ENCODE results near the gene PHYH.
"Not testable (repeated sequence)": the region's sequence is repeated elsewhere in the genome, so short reads cannot be mapped to it uniquely, and the experiment has no call there.

The PHYH gene

DNA sequence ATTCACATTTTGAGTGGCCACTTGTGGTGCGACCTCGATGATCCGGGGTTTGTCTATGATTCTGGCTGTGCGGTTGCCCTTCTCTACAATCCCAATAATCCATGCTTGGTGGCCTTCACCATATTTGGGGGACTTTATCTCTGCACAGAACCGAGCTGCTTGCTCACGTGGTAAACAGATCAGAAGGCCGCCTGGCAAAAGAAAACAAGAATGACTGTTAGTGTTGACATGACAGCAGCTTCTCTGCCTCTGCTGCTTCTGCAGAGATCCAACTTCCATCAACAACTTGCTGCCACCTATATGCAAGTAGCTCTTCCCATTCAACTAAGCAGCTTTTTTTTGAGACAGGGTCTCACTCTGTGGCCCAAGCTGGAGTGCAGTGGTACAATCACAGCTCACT lies 19.3 kb upstream of the PHYH start:
- no peak for DNase-seq

DNA sequence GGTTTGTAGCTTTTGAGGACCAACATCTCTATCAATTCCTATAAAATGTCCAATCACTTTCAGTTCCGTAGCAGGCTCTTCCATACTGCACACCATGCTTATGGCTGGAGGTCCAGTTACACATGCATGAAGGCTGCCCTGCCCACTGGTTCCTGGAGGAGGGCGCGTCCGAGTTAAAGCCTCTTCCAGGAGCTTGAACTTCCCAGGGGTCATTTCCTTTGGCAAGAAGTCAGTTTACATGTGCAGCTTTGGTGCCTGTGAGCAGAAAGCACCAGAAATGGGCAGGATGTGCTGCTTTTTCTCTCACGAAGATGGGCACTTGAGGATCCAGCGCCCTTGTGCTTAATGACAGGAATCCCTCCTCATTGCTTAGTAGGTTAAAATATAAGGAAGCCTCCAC lies 17.6 kb upstream of the PHYH start:
- DNase-seq = no peak

DNA sequence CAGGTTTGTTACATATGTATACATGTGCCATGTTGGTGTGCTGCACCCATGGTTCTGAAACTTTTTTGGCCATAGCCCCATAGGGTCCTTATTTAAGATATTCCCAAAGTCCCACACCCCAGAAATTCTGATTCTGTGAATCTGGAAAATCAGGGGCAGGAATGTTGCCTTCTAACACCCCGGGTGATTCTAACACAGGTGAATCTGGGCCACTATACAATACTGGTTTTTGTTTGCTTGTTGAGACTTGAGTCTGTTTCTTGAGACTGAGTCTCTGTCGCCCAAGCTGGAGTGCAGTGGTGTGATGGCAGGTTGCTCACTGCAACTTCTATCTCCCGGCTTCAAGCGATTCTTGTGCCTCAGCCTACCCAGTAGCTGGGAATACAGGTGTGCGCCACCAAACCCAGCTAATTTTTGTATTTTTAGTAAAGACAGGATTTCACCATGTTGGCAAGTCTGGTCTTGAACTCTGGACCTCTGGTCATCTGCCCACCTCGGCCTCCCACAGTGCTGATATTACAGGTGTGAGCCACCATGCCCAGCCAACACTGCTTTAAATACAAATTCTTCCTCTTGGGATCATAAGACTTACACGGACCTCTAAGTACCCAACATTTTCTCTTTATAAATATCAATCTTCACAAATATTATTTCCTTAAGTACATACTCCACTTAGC lies 16.9 kb upstream of the PHYH start:
- DNase-seq = no peak

DNA sequence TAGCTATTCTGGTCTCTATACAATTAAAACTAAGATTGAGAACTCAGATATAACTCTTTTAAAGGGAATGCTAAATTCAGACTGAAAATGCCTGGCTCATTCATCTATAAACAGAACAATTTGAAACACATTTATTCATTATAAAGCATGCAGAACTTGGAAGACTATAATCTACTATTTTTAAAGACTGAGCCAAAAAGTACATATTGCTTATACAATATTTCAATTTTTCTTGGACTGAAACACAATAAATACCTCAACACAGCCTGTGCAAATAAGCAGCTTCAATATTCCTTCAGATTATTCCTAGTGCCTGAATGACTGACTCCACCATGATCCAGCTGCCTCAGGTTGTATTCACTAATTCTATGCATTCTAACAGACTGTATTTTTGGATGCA lies 15.5 kb upstream of the PHYH start:
- no peak for DNase-seq

DNA sequence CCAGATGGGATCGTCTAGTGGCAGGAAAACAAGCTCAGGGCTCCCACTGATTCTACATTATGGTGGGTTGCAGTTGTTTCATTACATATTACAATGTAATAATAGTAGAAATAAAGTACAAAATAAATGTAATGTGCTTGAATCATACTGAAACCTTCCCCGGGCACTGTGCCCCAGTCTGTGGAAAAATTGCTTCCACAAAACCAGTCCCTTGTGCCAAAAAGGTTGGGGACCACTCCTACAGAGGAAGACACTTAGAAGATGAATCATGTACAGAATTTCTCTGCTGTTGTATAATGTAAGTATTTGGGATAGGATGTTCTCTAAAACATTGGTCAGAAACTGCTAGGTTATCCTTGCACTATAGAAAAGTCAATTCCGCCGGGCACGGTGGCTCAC lies 11.3 kb upstream of the PHYH start:
- DNase-seq = no peak

DNA sequence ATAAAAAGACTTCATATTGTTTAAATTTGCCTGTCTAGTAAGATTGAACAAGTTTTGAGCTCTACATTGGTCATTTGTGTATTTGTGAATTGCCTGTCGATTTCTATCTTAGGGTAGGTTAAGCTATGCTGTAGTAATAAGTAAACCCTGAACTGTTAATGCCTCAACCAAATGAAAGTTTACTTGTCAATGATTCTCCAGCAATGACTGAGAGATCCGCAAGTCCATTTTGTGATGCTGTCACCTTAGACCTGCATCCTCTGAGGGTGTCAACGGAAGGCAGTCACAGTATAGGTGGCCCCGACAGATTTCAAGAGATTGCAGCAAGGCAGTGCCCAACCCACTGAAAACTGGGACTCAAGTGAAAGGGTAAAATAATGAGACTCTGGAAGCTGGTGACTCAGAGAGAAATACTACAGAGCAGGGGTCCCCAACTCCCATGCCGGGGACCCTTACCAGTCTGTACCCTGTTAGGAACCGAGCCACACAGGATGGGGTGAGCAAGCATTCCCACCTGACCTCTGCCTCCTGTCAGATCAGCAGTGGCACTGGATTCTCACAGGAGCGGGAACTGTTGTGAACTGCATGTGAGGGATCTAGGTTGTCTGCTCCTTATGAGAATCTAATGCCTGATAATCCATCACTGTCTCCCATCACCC lies 10.8 kb upstream of the PHYH start:
- DNase-seq = no peak

DNA sequence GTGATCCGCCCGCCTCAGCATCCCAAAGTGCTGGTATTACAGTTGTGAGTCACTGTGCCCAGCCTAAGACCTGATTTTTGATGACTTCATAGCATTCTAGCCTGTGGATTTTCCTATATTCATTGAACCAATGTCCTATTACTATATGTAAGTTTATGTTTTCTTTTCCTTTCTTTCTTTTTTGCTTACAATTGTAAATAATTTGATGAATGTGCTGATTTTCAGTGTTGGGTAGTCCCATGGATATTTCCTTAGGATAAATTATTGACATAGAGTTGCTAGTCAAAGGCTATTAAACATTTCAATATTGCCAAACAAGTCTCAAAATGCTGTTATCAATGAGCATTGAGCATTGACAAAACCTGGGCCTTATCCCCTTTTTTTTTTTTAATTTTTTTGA lies 9.9 kb upstream of the PHYH start:
- DNase-seq = no peak

DNA sequence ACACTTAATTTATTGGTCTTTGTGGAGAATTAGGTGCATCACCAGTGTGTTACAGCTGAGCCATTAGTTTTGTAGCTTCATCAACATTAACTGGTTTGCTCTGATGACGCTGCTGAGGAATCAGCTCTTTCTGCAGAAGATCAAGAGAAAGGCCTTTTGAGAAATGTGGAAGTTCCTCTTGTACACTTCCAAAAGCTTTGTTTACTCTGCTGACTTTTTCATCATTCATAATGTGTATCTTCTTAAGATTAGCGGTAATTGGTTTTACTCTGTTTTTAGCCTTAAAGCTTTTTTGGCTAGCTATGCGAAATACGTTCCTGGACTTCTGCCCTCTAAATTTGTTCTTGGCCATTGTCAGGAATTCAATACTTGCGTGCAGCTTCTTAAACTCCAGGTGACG lies 8.2 kb upstream of the PHYH start:
- DNase-seq = no peak

DNA sequence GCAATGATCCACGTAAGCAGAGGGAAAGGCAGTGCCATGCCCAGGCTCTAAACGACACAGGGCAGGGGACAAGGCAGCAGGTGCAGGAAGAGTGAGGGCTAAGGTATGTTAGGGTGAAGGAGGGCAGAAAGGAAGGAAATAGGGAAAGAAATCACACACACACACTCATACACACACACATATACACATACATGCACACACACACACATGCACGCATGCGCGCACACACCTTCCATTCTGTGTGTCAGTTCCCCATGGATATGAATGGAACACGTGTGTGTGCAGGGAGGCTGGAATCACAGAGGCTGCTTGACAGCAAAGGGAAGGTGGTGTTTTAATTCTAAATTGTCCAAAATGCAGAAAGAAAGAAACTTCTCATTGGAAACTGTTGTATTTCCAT lies 6.2 kb upstream of the PHYH start:
- no peak for DNase-seq

DNA sequence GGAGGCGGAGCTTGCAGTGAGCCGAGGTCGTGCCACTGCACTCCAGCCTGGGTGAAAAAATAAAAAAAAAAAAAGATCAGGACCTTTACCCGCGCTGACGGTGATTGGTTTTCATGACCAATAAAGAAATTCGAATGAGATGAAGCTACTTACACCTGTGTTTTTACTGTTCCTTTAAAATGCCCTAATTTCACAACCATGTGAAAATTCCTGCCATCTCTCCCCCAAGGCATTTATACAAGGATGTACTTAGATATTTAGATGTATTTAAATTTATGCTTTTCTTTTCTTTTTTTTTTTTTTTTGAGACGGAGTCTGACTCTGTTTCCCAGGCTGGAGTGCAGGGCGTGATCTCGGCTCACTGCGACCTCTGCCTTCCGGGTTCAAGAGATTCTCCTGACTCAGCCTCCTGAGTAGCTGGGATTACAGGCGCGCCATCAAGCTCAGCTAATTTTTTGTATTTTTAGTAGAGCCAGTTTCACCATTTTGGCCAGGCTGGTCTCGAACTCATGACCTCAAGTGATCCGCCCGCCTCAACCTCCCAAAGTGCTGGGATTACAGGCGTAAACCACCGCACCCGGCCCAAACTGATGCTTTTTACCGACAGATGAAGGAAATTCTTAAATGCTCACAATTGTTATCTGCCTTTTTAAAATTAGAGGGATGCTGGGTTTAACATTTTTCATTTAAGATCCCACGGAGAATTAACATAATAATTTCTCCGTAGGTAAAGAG lies 3.1 kb upstream of the PHYH start:
- no peak for DNase-seq

DNA sequence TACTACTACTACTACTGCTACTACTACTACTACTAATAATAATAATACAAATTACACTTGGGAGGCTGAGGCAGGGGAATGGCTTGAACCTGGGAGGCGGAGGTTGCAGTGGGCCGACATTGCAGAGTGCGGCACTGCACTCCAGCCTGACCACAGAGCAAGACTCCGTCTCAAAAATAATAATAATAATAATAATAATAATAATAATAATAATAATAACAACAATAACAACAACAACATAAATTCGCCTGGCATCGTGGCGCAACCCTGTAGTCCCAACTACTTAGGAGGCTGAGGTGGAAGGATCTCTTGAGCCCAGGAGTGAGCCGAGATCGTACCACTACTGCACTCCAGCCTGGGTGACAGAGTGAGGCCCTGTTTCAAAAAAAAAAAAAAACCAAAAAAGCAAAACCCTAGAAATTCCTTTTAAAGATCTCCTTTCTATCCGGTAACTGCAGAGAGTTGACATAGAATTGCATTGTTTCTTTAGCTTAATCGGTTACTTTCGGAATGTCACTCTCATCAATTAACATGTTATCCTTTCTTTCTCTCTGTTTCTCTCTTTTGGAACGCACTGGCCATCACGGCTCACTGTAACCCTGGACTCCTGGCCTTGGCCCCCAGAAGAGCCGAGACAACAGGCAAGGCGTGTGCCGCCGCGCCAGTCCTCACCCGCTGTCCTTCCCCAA lies 972 bp downstream of the PHYH start:
- no peak for DNase-seq

DNA sequence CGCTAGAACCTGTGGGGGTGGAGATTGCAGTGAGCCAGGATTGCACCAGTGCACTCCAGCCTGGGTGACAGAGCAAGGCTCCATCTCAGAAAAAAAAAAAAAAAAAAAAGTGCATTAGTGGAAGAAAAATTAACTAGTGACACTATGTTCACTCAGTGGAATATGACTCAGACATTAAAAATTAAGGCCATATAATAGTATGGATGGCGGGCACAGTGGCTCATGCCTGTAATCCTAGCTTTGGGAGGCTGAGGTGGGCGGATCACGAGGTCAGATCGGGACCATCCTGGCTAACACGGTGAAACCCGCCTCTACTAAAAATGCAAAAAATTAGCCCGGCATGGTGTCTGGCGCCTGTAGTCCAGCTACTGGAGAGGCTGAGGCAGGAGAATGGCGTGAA lies 3.4 kb downstream of the PHYH start:
- DNase-seq = no peak

DNA sequence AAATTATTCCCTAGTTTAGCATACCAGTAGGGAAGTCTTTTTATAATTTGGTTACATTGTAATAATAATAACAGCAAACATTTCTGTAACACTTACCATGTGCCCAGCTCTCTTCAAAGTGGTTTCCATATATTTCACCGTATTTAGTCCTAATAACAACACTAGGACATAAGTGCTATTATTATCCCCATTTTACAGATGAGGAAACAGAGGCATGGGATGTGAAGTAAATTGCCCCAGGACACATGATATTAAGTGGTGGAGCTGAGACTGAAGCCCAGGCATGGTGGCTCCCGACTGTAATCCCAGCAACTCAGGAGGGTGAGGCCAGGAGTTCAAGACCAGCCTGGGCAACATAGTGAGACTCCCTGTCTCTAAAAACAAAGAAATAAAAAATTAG lies 5.1 kb downstream of the PHYH start:
- DNase-seq = no peak

DNA sequence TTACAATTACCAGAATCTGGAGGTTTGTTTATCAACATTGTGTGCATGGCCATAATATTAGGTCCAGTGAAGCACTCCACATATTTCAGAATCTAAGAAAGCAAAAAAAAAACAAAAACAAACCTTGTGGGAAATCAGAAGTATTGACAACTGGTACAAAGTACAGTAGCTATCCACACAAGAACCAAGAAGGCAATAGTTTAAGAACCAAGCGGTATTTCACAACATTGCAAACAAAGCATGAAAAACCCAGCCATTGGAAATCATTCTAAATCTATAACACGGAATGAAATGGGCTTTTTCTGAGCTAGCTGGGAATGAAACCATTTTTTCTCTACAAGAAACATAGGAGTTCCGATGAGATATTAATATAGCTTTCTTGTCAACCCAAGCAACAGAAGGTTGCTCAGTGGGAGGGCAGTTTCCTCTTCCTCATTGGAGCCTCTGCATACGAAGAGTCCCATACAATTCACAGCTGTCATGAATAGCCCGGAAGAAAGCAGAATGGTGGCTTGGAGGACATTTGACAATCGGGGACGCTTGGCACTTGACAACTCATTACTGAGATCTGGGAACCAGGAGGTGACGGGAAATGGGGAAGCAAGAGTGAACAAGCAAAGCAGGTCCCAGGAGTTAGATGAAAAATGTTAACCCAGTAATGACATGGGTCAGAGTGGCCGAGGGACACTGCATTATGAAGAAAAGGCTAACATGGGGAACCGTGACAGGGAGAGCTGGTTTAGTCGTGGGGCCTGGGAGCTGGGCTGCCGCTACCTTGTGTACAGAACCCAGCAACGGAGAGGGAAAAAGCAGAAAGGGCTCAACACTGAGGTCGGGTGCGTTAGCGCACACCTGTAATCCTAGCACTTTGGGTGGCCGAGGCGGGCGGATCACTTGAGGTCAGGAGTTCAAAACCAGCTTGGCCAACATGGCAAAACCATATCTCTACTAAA lies 7.8 kb downstream of the PHYH start:
- DNase-seq = no peak

DNA sequence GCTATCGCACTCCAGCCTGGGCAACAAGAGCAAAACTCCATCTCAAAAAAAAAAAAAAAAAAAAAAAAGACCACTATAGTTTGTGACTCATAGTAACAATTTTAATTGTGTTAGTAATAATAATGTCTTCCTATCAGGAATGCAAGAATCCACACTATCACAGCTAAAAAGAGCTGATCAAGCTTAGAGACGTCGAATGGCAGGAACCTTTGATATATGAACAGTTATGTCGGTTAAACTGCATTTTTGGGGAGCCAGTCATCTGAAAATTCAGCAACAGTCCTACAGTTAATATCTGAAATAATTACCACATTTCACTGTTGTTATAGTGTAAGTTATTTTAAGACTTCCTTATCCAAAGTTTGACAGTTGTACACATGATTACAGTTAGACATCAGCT lies 8.8 kb downstream of the PHYH start:
- no peak for DNase-seq

DNA sequence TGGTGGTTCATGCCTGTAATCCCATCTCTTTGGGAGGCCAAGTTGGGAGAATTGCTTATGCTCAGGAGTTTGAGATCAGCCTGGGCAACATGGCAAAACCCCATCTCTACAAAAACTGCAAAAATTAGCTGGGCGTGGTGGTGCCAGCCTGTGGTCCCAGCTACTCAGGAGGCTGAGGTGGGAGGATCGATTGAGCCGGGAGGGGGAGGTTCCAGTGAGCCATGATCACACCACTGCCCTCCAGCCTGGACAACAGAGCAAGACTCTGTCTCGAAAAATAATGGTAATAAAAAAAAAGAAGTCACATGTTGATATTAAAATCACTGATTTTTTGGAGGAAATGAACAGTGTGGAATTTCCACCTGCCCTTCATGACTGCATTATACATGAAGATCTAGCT lies 15.8 kb downstream of the PHYH start:
- no peak for DNase-seq

DNA sequence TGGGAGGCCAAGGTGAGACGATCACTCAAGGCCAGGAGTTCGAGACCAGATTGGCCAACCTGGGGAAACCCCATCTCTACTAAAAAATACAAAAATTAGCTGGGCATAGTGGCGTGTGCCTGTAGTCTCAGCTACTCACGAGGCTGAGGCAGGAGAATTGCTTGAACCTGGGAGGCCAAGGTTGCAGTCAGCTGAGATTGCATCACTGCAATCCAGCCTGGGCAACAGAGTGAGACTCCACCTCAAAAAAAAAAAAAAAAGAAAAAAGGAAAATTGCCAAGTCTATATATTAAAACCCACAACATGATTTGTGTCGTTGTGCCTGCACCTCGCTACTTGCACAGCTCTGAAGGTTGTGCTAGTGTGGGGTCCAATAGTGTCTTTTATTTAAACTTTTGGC lies 17.5 kb downstream of the PHYH start:
- not testable (repeated sequence) for DNase-seq

DNA sequence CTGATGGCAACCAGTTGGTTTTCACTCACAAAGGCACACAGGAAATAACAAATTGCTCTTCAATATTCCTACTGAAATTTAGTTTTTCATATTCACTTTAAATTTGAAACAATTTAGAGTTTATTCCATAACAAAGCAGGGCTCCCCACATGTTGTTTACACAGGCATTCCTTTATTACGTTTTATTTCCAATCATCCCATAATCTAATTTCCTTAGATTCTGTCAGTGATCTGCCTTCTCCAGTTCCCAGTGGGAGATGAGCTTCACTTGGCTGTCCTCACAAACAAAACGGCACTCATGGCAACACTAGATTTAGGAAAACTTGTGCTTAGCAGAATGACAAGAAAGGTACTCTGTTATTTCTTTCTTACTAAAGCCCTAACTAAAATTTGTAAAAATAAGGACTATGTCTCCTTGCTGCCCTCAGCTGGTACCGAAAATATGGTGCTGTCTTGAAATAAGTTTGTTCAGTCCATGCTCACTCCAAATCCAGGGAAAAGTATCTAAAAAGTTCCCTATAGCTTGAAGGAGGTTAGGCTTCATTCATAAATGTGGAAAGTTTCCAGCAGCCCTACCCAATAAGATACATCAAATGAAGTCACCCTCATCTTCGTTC lies 23.0 kb downstream of the PHYH start:
- DNase-seq = peak; percentile 4

DNA sequence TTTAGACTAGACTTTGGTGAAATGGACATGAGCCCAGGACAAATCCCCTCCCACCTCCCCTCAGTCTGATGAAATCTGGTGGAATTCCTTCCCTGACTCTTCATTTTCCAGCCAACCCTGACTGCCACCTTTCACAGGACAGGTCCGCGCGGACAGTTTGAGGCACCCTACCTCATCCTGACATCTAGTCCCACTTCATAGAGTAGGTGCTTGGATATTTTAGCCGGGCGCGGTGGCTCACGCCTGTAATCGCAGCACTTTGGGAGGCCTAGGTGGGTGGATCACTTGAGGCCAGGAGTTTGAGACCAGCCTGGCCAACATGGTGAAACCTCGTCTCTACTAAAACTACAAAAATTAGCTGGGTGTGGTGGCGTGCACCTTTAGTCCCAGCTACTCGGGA lies 23.7 kb downstream of the PHYH start:
- DNase-seq = not testable (repeated sequence)

DNA sequence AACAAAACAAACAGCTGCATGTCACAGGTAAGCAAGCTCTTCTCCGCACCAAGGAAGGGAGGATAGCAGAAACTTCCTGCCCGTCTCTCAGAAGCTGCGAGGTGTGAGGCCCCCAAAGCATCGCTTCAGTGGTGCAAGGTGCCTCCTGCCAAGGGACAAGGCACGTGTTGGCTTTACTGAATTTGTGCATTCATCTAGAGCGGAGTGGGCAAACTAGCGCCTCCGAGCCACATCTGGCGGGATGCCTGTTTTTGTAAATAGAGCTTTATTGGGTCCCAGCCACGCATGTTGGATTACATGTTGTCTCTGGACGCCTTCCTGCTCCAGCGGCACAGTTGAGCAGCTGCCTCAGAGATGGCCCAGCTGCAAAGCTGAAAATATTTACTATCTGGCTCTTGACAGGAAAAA lies 27.7 kb downstream of the PHYH start:
- DNase-seq = peak; percentile 82

DNA sequence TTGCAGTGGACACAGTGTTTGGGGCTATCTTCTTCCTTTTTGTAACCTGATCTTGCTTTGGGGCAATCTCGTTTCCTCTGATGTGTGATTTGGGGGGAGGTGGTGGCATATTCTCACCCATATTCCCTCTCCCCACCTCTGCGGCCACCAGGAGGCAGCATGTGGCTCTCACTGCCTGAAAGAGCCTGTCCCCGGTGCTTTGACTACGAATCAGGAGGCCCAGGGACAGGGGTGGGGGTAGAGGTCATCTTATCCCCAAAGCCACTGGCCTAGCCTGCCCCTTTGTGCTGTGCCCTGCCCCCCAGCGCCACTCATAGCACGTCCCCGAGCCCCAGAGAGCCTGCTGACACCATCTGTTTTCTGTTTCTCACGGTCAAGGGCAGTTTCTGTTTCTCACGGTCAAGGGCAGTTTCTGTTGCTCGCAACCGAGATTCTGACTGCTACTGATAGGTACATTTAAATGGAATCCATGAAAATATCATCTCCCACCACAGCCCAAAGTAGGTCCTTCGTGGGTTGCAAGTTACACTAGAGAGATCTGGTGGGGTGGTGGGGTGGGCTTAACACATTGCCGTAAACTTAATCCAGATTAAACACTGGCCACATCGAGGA lies 28.2 kb downstream of the PHYH start:
- DNase-seq = no peak
